ENCODE measurements around the gene FUNDC2.

Gene FUNDC2

DNA sequence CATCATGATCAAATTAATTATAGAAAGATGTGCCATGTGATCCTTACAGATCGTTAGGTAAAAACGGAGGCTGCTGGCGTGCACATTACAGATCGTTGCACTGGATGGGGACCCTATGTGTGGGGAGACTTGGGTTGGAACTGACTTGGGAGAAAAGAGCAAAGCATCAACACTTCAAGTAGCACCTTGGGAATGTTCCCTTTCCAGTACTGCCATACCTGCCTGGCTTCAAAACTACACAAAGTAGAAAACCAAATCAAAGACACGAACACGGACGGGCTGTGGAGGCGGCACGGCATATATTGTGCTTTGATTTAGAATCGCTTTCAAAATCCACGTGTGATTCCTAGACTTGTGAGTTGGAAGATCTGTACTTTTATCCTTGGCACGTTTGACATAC, 43.4 kb downstream of the FUNDC2 start:
- DNase-seq (ENCODE audit: low spot score), result no peak

DNA sequence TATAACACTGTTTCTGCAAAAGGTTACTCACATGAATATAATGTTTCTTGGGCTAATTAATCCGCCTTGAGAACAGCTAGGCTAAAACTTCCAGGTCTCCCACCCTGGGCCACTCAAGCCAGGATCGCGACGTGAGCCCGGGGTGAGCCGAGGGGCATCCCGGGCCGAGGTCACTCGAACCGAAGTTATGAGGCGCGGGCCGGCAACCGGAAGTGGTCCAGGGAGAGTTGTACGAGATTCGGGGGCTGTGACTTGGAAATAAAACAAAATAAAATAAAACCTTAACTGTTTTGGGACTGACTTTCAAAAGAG, 44.0 kb downstream of the FUNDC2 start:
- DNase-seq (ENCODE audit: low spot score), result peak; percentile 1

DNA sequence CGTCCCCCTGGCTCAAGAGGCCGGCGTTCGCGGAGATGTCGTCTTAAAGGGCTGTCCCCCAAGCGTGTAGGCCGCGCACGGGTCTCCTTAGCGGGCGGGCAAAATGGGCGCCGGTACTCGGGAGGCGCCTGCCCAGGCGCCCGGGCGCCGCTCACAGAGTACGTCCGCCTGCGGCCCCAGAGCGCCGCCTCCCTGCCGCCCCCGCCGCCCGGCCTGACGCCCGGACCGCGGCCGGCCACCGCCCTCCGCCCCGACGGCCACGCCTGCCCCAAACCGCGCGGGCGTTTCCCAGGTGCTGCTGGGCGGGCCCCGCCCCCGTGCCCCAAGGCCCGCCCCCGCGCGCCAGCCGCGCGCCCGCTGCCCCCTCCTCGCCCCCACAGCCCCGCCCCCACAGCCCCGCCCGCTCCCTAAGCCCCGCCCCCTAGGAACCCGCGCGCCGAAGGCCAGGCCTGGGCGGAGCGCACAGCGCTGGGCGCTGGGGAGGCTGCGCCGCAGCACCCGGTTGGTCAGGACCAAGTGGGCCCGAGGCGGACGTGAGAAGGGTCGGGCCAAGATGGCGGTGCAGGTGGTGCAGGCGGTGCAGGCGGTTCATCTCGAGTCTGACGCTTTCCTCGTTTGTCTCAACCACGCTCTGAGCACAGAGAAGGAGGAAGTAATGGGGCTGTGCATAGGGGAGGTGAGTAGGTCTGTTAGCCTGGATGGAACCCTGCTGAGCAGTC, 44.5 kb downstream of the FUNDC2 start, which contains the start of the genes BRCC3, CMC4 and MTCP1:
Gene BRCC3 (plus strand): TSS at position 534 of the 719 bp plus-strand sequence. CDS start 20 bp downstream, at position 554.
Gene CMC4 (minus strand): TSS at position 162 of the 719 bp plus-strand sequence. CDS start 7,113 bp downstream, outside the sequence.
Gene MTCP1 (minus strand): TSS at position 162 of the 719 bp plus-strand sequence. CDS start 5,126 bp downstream, outside the sequence.
- DNase-seq (ENCODE audit: low spot score), result peak; percentile 82

DNA sequence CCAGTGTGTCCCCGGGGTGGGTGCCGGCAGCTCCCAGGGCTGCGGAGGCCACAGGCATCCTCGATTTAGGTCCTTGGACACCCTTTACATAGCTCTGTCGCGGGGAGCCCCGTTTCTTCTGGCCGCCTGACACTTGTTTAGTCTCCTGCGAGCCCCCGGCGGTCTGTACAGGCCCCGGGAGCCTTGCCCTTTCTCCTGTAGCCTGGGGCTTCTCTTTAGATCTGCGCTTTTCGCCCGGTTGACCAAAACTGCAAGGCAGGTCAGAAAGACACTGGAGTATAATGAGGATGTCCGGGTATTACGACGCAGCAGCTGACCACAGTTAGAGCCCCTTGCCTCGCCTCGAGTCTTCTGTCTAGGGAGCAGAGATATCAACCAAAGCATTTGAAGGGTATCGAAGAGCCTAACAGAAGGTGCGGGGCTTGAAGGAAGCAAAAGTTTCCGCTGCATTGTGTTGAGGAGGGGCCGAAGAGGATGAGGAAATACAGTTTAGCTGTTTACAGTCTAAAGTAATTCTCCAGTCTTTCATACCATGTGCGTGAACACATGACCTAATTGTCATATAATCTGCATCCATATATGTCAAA, 45.1 kb downstream of the FUNDC2 start:
- no peak for DNase-seq (ENCODE audit: low spot score)

DNA sequence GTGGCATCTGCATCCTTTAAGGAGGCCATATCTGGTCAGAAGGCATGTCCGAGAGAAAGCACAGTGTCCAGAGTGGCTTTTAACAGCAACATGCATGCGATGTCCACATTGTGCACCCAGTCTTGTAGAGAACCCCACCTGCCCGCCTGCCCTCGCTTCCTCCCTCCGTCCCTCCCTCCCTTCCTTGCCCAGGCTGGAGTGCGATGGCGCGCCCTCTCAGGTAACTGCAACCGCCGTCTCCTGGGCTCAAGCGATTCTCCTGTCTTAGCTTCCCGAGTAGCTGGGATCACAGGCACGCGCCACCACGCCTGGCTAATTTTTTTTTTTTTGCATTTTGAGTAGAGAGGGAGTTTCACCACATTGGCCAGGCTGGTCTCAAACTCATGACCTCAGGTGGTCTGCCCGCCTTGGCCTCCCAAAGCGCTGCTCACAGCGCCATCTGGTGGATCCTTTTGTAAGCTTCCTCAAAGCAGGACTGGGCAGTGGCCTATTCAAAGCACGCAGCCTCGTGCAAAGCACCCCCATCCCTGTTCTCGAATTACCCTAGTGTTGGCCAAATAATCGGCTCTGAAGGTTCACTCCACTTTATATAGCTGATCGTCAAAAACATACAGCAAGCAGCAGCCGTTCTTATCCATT, 59.7 kb downstream of the FUNDC2 start:
- peak; percentile 1 for DNase-seq (ENCODE audit: low spot score)

DNA sequence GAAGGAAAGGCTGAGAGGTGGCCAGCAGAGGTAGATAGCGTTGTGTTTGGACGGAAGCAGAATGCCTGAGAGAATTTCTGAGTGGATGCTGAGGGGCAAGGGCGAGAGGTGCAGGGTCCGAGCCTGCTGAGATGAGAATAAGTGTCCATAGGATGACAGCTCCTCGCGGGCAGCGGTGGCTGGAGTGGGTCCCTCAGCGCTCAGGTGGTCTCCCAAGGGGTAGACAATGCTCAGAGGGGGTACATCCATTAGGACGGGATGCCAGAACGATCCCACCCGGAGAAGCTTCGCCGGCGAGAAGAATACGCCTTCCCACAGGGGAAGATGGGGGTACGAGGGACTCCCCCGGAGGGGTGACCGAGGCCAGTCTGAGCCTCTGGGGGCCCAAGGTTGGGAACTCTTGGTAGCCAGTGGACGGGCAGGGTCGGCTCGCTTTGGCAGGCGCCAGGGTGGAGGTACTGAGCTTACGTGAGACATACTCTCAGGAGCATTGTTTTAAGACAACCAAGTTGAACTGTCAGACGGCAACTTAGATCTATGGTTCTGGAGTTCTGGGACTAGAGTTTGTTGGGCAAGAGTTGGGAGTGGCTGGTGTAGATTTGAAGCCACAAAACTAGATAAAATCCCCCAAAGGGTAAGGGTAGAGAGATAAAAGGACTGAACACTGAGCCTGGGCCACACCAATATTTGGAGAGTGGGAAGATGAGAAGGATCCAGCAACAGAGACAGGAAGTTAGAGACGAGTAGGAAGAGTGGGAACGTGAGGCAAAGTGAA, 60.5 kb downstream of the FUNDC2 start:
- DNase-seq (ENCODE audit: low spot score), result no peak

DNA sequence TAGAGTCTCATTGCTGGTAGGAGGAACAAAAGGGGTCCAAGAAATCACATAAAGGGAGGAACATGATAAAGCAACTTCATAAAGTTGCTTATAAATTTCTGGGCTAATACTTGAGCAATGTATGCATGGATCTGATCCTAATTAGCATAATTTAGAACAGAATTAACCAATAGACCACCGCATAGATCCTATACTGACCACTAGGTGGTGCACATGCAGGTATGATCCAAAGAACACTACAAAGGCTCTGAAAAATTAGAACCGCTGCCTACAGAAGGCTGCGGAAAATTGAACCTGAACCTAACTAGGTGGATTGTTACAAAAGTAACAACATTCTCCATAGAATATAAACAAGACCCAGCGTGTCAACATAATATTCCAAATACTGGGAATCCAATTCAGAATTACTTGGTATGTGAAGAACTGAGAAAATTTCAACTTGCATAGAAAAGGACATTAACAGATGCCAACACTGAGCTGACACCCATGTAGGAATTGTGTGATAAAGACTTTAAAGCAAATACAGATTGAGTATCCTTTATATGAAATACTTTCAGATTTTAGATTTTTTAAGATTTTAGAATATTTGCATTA, 67.9 kb downstream of the FUNDC2 start:
- peak; percentile 14 for DNase-seq (ENCODE audit: low spot score)

DNA sequence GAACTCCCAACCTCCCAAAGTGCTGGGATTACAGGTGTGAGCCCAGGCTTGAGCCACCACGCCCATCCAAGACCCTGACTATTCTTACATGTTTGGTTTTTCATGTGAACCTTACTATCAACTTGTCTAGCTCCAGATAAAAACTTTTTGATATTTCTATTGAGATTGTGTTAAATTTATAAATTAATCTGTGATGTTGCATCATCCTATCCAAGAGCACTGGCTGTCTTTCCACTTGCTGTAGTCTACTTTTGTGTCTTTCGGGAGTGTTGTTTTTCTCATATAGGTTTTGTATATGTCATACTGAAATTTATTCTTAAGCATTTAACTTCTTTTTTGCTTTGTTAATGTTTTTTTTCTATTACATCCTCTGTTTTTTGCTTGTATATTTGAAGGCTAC, 79.3 kb downstream of the FUNDC2 start:
- DNase-seq (ENCODE audit: low spot score), result no peak

DNA sequence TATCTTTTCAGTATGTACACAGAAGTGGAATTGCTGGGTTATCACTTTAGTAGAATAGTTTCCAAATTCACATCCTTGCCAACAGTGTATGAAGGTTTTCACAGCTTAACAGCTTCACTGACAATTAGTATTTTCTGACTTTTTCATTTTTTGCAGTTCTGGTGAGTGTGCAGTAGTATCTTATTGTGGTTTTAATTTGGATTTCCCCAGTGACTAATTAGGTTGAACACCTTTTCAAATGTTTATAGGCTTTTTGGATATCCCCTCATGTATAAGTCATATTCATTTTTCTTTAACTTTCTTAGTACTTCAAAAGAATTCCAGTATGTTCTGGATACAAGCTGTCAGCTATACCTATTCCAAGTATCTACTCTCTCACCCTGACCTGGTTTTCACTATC, 81.8 kb downstream of the FUNDC2 start:
- DNase-seq (ENCODE audit: low spot score), result no peak

All from LoVo (cell line).